Chondrocyte (in vitro differentiated cells): Measurements from ENCODE around the gene GRIA3. TPM values are rescaled to one million over a fixed set of nuclear protein-coding genes. Genes with fewer than 3 reads are reported as not detected.

Experiments
- DNase-seq: peaks from one replicate; pipeline ENCODE4 v3.0.0; 2021; ENCODE audit warnings: mixed read lengths, low spot score
- H3K27ac Mint-ChIP-seq: one replicate; pipeline ENCODE4 v1.8.0; 2021; ENCODE audit warnings: mild to moderate bottlenecking, moderate library complexity, mixed read lengths; ENCODE audit not compliant: unreplicated experiment
- H3K27me3 Mint-ChIP-seq: 2 replicates; pipeline ENCODE4 v1.8.0; 2021; ENCODE audit warnings: low read depth, mixed read lengths
- H3K36me3 Mint-ChIP-seq: 2 replicates; pipeline ENCODE4 v1.8.0; 2021; ENCODE audit warnings: low read depth, mixed read lengths
- H3K4me1 Mint-ChIP-seq: 2 replicates; pipeline ENCODE4 v1.8.0; 2021; ENCODE audit warnings: low read depth, mild to moderate bottlenecking, mixed read lengths
- H3K4me3 Mint-ChIP-seq: one replicate; pipeline ENCODE4 v1.8.0; 2021; ENCODE audit warnings: mild to moderate bottlenecking, moderate library complexity, mixed read lengths; ENCODE audit not compliant: unreplicated experiment
- H3K9me3 Mint-ChIP-seq: 2 replicates; pipeline ENCODE4 v1.8.0; 2021; ENCODE audit warnings: low read depth, mixed read lengths
- CTCF ChIP-seq: fragments of 200-600 bp; sonication (generic); IDR thresholded peaks from 2 replicates; pipeline ENCODE4 v1.5.0; 2021; ENCODE audit warnings: antibody characterized with exemption, mild to moderate bottlenecking, moderate library complexity
- total RNA-seq: library from RNA; stranded (reverse); gene quantifications from 3 replicates; pipeline ENCODE4 v1.2.1, GENCODE V29; 2021

The GRIA3 gene
- total RNA-seq, 1 donor from 2014 or later = not detected

GRCh38 chrX:123324625-123325024 is 140.5 kb downstream of the GRIA3 start:
- H3K4me3 Mint-ChIP-seq = no peak overlapping the region
- no peak overlapping the region for H3K27ac Mint-ChIP-seq
- H3K9me3 Mint-ChIP-seq = peaks cover 13% of the 10 kb centered on the region
- TF ChIP-seq CTCF = no peak
- no peaks in the 10 kb centered on the region for H3K36me3 Mint-ChIP-seq
- no peaks in the 10 kb centered on the region for H3K27me3 Mint-ChIP-seq
- no peaks in the 10 kb centered on the region for H3K4me1 Mint-ChIP-seq
- DNase-seq = no peak

DNA sequence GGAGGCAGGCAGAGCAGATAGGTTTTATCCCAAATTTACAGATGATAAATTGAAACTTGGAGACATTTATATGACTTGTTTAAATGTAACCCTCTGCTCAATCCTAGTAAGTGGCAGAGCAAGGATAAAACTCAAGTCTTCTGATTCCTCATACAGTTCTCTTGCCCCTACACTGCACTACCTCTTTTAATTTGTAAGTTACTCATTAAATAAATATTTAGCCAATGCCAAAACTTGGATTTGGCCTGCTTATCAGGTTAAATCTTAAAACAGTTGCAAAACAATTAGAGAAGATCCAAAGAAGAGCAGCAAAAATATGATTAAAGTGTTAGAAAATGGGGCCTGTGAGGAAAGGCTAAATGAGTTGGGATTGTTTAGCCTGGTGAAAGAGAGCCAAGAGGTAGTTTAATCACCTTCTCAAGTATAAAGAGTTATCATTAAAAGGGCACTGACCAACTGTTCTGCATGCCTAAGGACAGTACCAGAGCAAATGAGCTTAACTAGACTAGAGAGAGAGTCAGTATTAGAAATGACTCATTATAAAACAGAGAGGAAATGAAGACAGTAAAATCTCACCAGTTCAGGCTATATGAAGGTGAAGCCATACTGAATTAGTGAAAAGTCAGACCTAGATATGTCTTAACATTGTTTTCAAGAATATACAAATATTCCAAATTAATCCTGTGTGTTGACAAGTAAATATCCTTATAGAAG is 146.3 kb downstream of the GRIA3 start:
- H3K27me3 Mint-ChIP-seq = no peaks in the 10 kb centered on the region
- no peak for DNase-seq
- peaks cover 6% of the 10 kb centered on the region for H3K9me3 Mint-ChIP-seq
- no peaks in the 10 kb centered on the region for H3K4me1 Mint-ChIP-seq
- no peak for TF ChIP-seq CTCF
- H3K4me3 Mint-ChIP-seq = no peak overlapping the region
- H3K27ac Mint-ChIP-seq = no peak overlapping the region
- no peaks in the 10 kb centered on the region for H3K36me3 Mint-ChIP-seq

GRCh38 chrX:123331349-123331748 is 147.3 kb downstream of the GRIA3 start:
- no peak for DNase-seq
- no peak for TF ChIP-seq CTCF
- H3K9me3 Mint-ChIP-seq = peaks cover 5% of the 10 kb centered on the region
- no peaks in the 10 kb centered on the region for H3K4me1 Mint-ChIP-seq
- no peak overlapping the region for H3K4me3 Mint-ChIP-seq
- H3K27ac Mint-ChIP-seq = no peak overlapping the region
- no peaks in the 10 kb centered on the region for H3K36me3 Mint-ChIP-seq
- H3K27me3 Mint-ChIP-seq = no peaks in the 10 kb centered on the region

DNA sequence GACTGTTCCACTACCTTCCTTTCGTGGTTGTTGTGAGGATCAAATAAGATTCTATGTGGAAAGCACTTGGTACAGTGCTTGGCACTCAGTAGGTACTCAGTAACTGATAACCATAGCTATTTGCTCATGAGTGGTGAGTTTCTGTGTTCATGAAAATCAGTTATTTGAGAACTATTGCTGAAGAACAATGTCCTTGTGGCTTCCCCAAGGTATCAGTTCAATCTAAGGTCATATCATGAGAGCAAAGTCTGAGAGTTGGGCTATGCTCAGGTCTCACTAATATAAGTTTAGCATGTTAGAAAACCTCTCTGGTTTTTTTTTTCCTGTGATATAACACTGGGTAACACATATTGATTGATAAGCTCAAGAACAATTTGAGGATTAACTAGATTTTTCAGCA is 147.8 kb downstream of the GRIA3 start:
- DNase-seq = no peak

DNA sequence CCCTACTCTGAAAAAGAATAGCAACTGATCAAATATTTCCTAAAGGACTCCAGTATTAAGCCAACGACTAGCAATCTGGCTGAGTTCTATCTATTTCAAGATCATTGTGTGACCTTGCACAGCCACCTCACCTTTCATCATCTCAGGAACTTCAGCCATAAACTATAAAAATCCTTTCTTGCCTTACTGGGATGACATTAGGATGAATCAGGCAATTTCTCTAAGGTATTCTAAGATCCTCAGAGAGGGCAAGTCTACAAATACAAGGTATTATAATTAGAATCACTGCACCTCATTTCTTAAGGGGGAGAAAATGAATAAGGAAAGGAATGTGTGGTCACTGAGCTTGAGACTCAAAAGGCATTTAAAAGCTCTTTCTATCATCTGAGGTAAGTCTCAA is 152.6 kb downstream of the GRIA3 start:
- TF ChIP-seq CTCF = no peak
- H3K27me3 Mint-ChIP-seq = no peaks in the 10 kb centered on the region
- H3K27ac Mint-ChIP-seq = no peak overlapping the region
- no peaks in the 10 kb centered on the region for H3K36me3 Mint-ChIP-seq
- no peak for DNase-seq
- no peak overlapping the region for H3K4me3 Mint-ChIP-seq
- no peaks in the 10 kb centered on the region for H3K9me3 Mint-ChIP-seq
- no peaks in the 10 kb centered on the region for H3K4me1 Mint-ChIP-seq

More for the DNA sequence above, 147.8 kb downstream of the GRIA3 start:
- H3K36me3 Mint-ChIP-seq = no peaks in the 10 kb centered on the region
- H3K9me3 Mint-ChIP-seq = peaks cover 2% of the 10 kb centered on the region
- H3K4me3 Mint-ChIP-seq = no peak overlapping the region
- H3K27ac Mint-ChIP-seq = no peak overlapping the region
- TF ChIP-seq CTCF = no peak
- no peaks in the 10 kb centered on the region for H3K4me1 Mint-ChIP-seq
- H3K27me3 Mint-ChIP-seq = no peaks in the 10 kb centered on the region
